Adrenal gland (tissue), 5 donors: ENCODE results near the gene RAD51B.

Source experiments
- CTCF ChIP-seq, 6 experiments: fragments of 450-650 bp in 4 of 6; fragments of 200-600 bp in 2 of 6; sonication (generic) in 1 of 6; IDR thresholded peaks; 1 replicate in 5 of 6; 2 replicates in 1 of 6; pipeline versions ENCODE4 v1.5.1 to v1.8.0; 2016 to 2021; ENCODE audit warnings: antibody characterized with exemption in 6 of 6, mild to moderate bottlenecking in 2 of 6, moderate library complexity in 1 of 6
- POLR2A ChIP-seq, 2 donors: fragments of 450-650 bp; IDR thresholded peaks; one replicate each; pipeline ENCODE4 v1.6.1; 2017; ENCODE audit warnings: antibody characterized with exemption in 2 of 2, mild to moderate bottlenecking in 2 of 2, moderate library complexity in 1 of 2
- donor health status: DM: no; HTN: no; CAD: no.

- TF ChIP-seq CTCF (IDR thresholded peaks at IDR 0.05): no peak
- no peak for TF ChIP-seq POLR2A (IDR thresholded peaks at IDR 0.05)
Measured at GRCh38 chr14:67957946-67958345, 138.4 kb downstream of the RAD51B start.
